ENCODE results near the gene CARS1. TPM values are rescaled to one million over a fixed set of nuclear protein-coding genes. Genes with fewer than 3 reads are reported as not detected.
A peak's percentile ranks its signal among the peaks of the same experiment; 100 is the strongest.

Gene CARS1
- polyA plus RNA-seq (2013, experiment 1 of 2; ENCODE audit: insufficient read length): 149 TPM
- polyA plus RNA-seq (2013, experiment 2 of 2; ENCODE audit: insufficient read length): 144 TPM

GRCh38 chr11:3057069-3057963 lies at the start of gene CARS1:
TSS of gene CARS1 (minus strand) at chr11:3057423. CDS start at chr11:3057367, 56 bp downstream.
- DNase-seq: peak; percentile 96

- no peak for DNase-seq
Measured at GRCh38 chr11:3105791-3106735, 48.8 kb upstream of the CARS1 start.

GRCh38 chr11:3104961-3105790 lies 48.0 kb upstream of the CARS1 start:
- DNase-seq: no peak

GRCh38 chr11:3104051-3104714 lies 47.0 kb upstream of the CARS1 start:
- DNase-seq: no peak

GRCh38 chr11:3103076-3103475 lies 45.9 kb upstream of the CARS1 start:
- no peak for DNase-seq

GRCh38 chr11:3102641-3102921 lies 45.4 kb upstream of the CARS1 start:
- no peak for DNase-seq

GRCh38 chr11:3101921-3102640 lies 44.9 kb upstream of the CARS1 start:
- no peak for DNase-seq

GRCh38 chr11:3099178-3099577 lies 42.0 kb upstream of the CARS1 start:
- no peak for DNase-seq

- DNase-seq: no peak
Measured at GRCh38 chr11:3096909-3097530, 39.8 kb upstream of the CARS1 start.

- DNase-seq: peak; percentile 78
Measured at GRCh38 chr11:3095712-3096361, 38.6 kb upstream of the CARS1 start.

- DNase-seq: no peak
Measured at GRCh38 chr11:3094223-3094824, 37.1 kb upstream of the CARS1 start.

- no peak for DNase-seq
Measured at GRCh38 chr11:3093281-3094191, 36.3 kb upstream of the CARS1 start.

- DNase-seq: no peak
Measured at GRCh38 chr11:3092603-3093141, 35.4 kb upstream of the CARS1 start.

GRCh38 chr11:3091846-3092602 lies 34.8 kb upstream of the CARS1 start:
- DNase-seq: peak; percentile 51

GRCh38 chr11:3091081-3091845 lies 34.0 kb upstream of the CARS1 start:
- DNase-seq: no peak

- DNase-seq: no peak
Measured at GRCh38 chr11:3090096-3090901, 33.1 kb upstream of the CARS1 start.
